Esophagus mucosa (tissue), 1 donor: ENCODE measurements around the gene LCE2B. TPM values are rescaled to one million over a fixed set of nuclear protein-coding genes. Genes with fewer than 3 reads are reported as not detected.
"Not testable (repeated sequence)": the region's sequence is repeated elsewhere in the genome, so short reads cannot be mapped to it uniquely, and the experiment has no call there.

Experiments used
- ATAC-seq: fragments of 200-7000 bp; cut with Tn5 transposase; one replicate; pipeline ENCODE4 v1.9.1; 2020
- total RNA-seq: library from RNA; stranded (reverse); gene quantifications from one replicate; pipeline ENCODE4 v1.2.4, GENCODE V29; 2023
- donor health status: DM: yes; HTN: yes; CAD: no.

The LCE2B gene
- total RNA-seq: not detected

- ATAC-seq: not testable (repeated sequence)
Observed at GRCh38 chr1:152685823-152686222, at the start of gene LCE2B. Gene LCE2B (plus strand): TSS chr1:152686123. CDS start chr1:152686844, 721 bp downstream.

- no peak for ATAC-seq
Observed at GRCh38 chr1:152640351-152640750, 45.6 kb upstream of the LCE2B start.

DNA sequence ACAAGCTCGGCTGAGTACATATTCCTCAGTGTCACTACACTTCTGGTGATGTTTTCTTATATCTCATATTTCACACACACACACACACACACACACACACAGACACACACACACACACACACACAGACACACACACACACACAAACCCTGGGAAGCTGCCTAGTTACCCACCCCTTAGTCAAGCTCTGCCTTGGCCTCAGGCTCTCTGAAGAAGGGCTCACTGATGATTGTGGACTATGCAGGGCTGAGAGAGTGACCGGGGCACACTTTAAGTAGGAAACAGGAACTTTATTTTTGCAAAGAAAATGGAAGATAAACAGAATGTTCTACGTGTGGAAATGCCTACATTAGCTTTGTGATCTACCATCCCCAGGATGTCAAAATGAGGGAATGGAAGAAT is 42.0 kb upstream of the LCE2B start:
- no peak for ATAC-seq

- no peak for ATAC-seq
Observed at GRCh38 chr1:152645146-152645545, 40.8 kb upstream of the LCE2B start.

GRCh38 chr1:152646656-152647055 is 39.3 kb upstream of the LCE2B start:
- ATAC-seq: no peak

DNA sequence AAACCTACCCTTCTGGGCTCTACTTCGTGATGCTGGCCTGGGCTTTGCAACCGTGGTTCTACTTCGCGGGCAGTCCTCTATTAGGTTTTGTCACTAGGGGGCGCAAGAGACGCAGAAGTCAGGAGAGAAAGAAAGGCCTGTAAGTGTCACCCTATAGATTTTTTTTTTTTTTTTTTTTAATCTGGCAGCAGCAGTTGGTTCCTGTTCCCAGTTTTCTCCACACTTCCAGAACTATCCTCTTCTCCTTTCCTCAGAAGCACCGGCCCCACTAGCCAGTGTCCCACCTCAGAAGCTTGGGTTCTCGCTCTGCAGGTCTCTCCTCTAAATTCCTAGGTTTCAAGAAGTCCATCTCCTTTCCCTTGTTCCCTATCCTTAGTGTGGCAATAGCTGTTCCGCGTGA is 31.8 kb upstream of the LCE2B start:
- peak; percentile 61 for ATAC-seq

- ATAC-seq: no peak
Observed at GRCh38 chr1:152656459-152656858, 29.5 kb upstream of the LCE2B start.

DNA sequence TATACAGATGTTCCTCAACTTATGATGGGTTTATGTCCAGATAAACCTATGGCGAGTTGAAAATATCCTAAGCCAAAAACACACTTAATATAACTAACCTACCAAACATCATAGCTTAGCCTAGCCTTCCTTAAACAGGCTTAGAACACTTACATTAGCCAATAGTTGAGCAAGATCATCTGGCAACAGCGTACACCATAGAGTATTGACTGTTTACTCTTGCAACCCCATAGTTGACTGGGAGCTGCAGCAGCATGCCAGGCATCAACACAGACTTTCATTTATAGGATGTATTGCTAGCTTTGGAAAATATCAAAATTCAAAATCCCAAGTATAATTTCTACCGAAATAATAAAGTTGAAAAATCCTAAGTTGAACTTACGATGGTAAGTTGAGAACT is 28.2 kb upstream of the LCE2B start:
- ATAC-seq: no peak

DNA sequence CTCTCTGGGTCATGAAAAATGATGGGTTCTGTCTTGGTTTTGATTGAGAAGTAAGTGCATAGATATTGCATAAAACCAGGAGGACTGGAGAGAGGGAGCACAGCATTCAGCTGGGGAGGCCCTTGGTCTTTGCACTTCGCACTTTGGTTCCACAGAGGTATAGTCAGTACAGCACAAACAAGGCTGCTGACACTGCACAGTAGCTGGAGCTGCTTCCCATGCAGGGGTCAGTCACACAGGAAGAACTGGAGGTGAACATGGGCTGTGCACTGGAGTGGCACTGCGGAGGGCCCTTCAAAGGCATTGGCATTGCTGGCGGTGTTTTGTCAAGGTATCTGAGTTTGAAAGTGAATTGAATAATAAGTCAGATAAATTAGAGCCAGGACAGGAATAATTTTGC is 27.3 kb upstream of the LCE2B start:
- ATAC-seq: no peak

- ATAC-seq: no peak
Observed at GRCh38 chr1:152663098-152663497, 22.8 kb upstream of the LCE2B start, which contains the start of gene LCE2D. Gene LCE2D (plus strand): TSS chr1:152663380. CDS start chr1:152664106, 726 bp downstream.

DNA sequence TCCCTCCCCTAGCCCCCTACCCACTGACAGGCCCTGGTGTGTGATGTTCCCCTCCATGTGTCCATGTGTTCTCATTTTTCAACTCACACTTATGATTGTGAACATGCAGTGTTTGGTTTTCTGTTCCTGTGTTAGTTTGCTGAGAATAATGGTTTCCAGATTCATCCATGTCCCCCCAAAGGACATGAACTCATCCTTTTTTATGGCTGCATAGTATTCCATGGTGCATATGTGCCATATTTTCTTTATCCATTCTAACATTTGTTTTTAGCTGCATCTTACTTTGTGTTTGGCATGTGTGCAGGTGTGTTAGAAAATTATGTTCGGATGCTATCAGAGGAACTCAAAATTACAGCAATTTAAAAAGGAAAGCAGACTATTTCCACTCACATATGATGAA is 19.8 kb upstream of the LCE2B start:
- ATAC-seq: not testable (repeated sequence)

DNA sequence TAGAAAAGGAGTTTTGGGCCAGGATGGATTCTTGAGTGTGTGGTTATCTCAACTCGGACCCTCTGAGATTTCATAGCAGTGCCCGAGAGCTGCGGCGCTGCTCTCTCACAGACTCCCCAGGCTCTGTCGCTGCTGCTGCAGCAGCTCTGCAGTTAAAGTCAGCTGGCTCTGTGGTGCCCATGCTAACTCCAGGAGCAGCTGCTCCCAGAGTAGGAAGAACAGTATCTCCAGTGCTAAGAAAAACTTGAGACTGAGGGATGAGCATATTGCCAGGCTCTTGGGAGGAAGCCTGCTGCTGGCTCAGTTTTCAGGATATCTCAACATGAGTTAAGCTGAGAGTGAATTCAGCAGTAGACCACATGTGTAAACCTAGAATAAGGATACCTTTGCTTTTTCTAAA is 18.3 kb upstream of the LCE2B start:
- ATAC-seq: no peak

DNA sequence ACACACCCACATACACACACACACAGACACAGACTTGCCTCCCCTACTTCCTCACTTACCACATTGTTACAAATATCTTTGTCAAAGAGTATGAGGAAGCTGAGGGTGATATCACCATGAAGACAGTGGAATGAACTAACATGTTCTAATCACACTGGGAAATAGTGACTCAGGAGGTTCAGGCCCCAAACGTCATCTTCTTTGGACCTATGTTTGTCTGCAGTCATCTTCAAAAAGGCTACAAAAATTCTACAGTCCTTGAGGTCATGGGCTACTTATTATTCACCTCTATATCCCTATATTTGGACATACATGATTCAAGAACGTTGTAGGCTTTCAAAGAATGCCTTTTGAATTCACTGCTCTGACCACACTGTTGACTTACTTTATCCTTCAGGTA is 12.9 kb upstream of the LCE2B start:
- ATAC-seq: peak; percentile 66

GRCh38 chr1:152674983-152675382 is 10.9 kb upstream of the LCE2B start, which contains the start of gene LCE2C:
Gene LCE2C (plus strand): TSS chr1:152675279. CDS start chr1:152676016, 737 bp downstream.
- ATAC-seq: not testable (repeated sequence)

- no peak for ATAC-seq
Observed at GRCh38 chr1:152679459-152679858, 6.5 kb upstream of the LCE2B start.

GRCh38 chr1:152681616-152682015 is 4.3 kb upstream of the LCE2B start:
- ATAC-seq: no peak

DNA sequence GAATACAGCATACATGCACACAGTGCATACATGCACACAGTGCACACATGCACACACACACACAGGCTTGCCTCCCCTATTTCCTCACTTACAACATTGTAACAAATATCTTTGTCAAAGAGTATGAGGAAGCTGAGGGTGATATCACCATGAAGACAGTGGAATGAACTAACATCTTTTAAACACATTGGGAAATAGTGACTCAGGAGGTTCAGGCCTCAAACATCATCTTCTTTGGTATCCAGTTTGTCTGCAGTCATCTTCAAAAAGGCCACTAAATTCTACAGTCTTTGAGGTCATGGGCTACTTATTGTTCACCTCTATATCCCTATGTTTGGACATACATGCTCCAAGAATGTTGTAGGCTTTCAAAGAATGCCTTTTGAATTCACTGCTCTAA is 2.1 kb upstream of the LCE2B start:
- no peak for ATAC-seq

- no peak for ATAC-seq
Observed at GRCh38 chr1:152697701-152698600, 12.0 kb downstream of the LCE2B start, which contains the start of gene LCE2A. Gene LCE2A (plus strand): TSS chr1:152698345. CDS start chr1:152698902, 557 bp downstream.

- ATAC-seq: no peak
Observed at GRCh38 chr1:152699746-152700145, 13.8 kb downstream of the LCE2B start.

- ATAC-seq: no peak
Observed at GRCh38 chr1:152707860-152708259, 21.9 kb downstream of the LCE2B start, which contains the start of gene LCE4A. Gene LCE4A (plus strand): TSS chr1:152708160. CDS start chr1:152709076, 916 bp downstream.

GRCh38 chr1:152718238-152718637 is 32.3 kb downstream of the LCE2B start:
- peak; percentile 77 for ATAC-seq

DNA sequence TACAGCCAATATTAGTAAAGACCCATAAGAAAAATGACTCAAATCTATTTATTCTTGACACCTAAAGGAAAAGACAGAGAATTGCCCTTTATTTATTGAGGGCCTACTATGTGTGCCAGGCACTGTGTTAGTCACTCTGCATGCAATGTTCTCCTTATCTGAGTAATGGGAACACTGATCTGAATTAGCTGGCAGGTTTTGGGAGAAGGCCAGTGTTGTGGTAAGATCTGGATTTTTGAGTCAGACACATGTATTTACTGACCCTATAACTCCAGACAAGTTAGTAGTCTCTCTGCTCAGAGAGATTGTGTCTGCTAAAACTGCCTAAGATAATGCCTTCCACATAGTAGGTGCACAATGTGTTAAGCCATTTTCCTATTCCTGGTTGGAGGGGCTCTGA is 39.3 kb downstream of the LCE2B start:
- no peak for ATAC-seq

DNA sequence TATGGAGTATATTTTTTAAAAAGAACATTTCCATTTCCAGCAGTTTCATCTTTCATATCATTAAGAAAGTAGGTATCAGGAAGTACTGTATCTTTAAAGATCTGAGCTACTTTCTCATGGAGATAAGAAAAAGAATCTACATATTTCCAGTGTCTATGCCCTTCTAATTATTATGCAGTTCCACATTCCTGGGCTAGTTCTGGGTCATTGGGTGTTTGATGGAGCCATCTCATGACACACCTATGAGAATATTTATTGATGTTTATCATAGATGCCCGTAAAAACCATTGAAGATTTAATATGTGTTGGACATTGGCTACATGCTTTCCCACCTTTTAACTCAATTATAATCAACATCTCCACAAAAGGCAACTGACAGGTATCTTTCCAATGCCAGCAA is 43.1 kb downstream of the LCE2B start:
- no peak for ATAC-seq

- no peak for ATAC-seq
Observed at GRCh38 chr1:152735648-152736047, 49.7 kb downstream of the LCE2B start.
